ENCODE data around the gene XIST. TPM values are rescaled to one million over a fixed set of nuclear protein-coding genes. Genes with fewer than 3 reads are reported as not detected.

XIST gene
- total and polyA plus RNA-seq, 9 of the 15 experiments (the other 6 are each of a cell fraction or from before 2014, with no cell fraction given): 22.4 to 160 (median 55.5) TPM

DNA sequence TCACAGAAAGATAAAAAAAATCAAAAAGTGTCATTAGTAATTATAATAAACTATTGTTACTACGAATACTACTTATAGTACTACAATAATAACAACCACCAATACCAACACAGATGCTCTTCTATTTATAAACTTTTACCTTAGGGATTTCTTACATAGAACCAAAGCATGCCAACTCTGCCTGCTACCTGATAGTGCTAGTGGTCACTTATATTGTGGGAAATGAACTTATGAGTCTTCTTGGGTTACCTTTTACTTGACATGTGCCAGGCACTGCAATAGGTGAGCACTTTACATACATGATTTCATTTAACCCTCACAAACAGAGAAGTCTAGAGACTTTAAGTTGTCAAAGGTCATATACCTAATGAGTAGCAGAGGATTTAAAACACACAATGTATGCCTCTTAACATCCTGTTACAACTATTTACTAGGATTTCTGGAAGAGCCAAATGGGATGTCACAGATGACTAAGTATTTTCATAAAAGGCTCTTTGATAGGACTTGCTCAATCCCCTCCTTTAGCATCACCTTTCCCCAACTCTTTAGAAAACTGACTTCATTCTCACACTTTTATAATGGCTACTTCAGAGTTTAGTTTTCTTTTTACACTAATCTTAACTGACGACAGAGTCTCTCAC is 24.3 kb downstream of the XIST start:
- no TSS peak for BruUV-seq (replicated peaks)
- Histone ChIP-seq H3K4me2 (ENCODE audit: insufficient read depth, low read length) (no peak overlapping the region), H3K4me1 (replicated peaks in 1 of 2; ENCODE audit: control insufficient read depth in 2 of 2, insufficient read depth in 2 of 2, low read length in 2 of 2) (no peaks in the 10 kb centered on the region), H3K9me1 (ENCODE audit: control insufficient read depth, insufficient read depth, low read length) (peaks cover 2% of the 10 kb centered on the region), H2AFZ (ENCODE audit: low read depth, low read length) (no peak overlapping the region), H3K36me3 (ENCODE audit: control insufficient read depth, insufficient read depth, low read length) (peaks cover 84% of the 10 kb centered on the region; the same call in 2 of the 3 replicates), H3K9me3 (replicated peaks; ENCODE audit: control insufficient read depth, insufficient read depth, low read depth, low read length) (no peaks in the 10 kb centered on the region), H3K79me2 (ENCODE audit: control insufficient read depth, insufficient read depth, low read length) (peaks cover 16% of the 10 kb centered on the region), H3K9ac (ENCODE audit: insufficient read depth in 1 of 2, low read depth in 2 of 2, low read length in 2 of 2) (no peak overlapping the region), H4K20me1 (replicated peaks; ENCODE audit: control insufficient read depth, insufficient read depth, low read length) (no peaks in the 10 kb centered on the region; the same call in 1 of the 2 replicates), H3K27me3 (ENCODE audit: control insufficient read depth in 2 of 2, insufficient read depth in 2 of 2, low read length in 2 of 2) (no peaks in the 10 kb centered on the region), H3K4me3 (no peak overlapping the region), H3K27ac (ENCODE audit: extremely low read depth, low read depth, low read length) (no peak overlapping the region)
- 28% methylated on average over 2 of the region's 2 CpGs for whole genome bisulfite sequencing (ENCODE audit: insufficient coverage, low coverage, missing lambda C conversion rate)
- ATAC-seq: no peak
- no peak for DNase-seq (ENCODE audit: extremely low read depth in 1 of 4, low spot score in 3 of 4)
- intact Hi-C loops (cut with micrococcal nuclease) (no loop called here), in situ Hi-C loops (cut with MboI) (no loop called here)
- POLR2A ChIA-PET: no interaction called here
- CTCF ChIA-PET (ENCODE audit: low intra/inter-chr PET ratio): no interaction called here
- FAIRE-seq: no peak
- no peak for TF ChIP-seq NFIX (CRISPR knock-in tag; IDR thresholded peaks at IDR 0.05; ENCODE audit: low read depth)
- no peak for TF ChIP-seq MEF2A (IDR thresholded peaks at IDR 0.05; ENCODE audit: control insufficient read depth, low read depth, low read length)
- TF ChIP-seq TCFL5 (CRISPR knock-in tag; conservative IDR thresholded peaks at IDR 0.05): no peak
- no peak for TF ChIP-seq RFX5 (IDR thresholded peaks at IDR 0.05; ENCODE audit: low read depth, low read length)
- TF ChIP-seq NUFIP1 (IDR thresholded peaks at IDR 0.05; ENCODE audit: partially characterized antibody): no peak
- TF ChIP-seq ZBTB8A (IDR thresholded peaks at IDR 0.05; ENCODE audit: partially characterized antibody): no peak
- TF ChIP-seq ZNF695 (CRISPR knock-in tag; IDR thresholded peaks at IDR 0.05): no peak
- TF ChIP-seq GABPB1 (CRISPR knock-in tag; IDR thresholded peaks at IDR 0.05): no peak
- TF ChIP-seq SMARCE1 (IDR thresholded peaks at IDR 0.05): no peak

Data from K562 (cell line).